Measurements from ENCODE around the gene RHOD.

DNA sequence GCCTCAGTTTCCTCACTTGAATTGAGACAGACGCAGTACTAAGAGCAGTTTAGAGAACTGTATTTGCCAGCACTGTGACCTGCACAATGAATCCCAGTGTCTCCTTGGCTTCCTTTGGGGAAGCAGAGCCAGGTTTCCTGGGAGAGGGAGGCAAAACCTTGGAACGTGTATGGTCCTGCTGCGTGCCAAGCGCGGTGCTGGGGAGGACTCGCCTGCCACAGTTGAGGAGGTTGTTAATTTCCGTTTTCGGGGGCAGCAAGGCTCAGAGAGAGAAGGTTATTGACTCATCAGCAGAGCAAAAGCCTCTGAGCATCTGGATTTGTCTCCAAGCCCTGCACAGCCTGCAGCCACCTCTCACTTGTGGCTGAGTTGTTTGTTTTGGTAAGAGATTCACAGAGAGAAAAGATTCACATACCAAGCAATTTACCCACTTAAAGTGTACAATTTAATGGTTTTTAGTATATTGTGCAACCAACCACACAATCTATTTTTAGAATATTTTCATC is 22.9 kb upstream of the RHOD start:
- TF ChIP-seq POLR2AphosphoS5 (IDR thresholded peaks at IDR 0.05; ENCODE audit: low read depth, low read length) (no peak), POLR2A (IDR thresholded peaks at IDR 0.05; ENCODE audit: low read depth, low read length) (no peak)
